ENCODE results near the gene GPC6.

DNA sequence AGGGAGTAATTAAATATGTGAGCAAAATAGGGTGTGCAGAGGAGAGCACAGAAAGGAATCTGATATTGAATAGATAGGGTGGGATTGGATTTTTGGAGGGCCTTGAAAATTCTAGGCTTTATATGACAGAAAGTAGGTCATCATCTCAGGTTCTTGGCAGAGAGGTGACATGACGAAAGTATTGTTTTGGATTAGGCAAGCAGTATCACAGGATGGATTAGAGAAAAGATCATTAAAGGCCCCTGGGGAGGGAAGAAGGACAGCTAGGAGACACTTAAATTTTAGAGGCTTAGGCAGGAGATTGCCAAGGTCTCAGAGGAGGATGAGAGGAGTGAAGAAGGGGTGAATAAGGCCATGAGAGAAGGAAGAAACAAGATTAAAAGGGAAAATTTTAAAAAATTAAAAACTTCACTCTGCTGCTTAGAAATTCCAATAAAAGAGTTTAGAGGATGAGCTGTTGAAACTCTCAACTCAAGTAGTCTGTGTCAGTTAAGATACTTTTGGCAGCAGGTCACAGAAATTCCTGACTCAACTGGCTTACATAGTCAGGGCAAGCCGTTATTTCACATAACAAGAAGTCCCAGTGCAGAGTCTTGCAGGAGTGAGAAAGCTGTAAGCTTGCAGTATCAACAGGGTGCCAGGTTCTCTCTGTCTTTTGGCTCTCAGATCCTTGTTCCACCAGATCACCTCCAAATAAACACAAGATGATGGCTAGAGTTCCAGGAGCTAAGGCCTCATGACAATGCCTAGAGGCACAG is 8.8 kb downstream of the GPC6 start:
- TF ChIP-seq, protein P1, sequence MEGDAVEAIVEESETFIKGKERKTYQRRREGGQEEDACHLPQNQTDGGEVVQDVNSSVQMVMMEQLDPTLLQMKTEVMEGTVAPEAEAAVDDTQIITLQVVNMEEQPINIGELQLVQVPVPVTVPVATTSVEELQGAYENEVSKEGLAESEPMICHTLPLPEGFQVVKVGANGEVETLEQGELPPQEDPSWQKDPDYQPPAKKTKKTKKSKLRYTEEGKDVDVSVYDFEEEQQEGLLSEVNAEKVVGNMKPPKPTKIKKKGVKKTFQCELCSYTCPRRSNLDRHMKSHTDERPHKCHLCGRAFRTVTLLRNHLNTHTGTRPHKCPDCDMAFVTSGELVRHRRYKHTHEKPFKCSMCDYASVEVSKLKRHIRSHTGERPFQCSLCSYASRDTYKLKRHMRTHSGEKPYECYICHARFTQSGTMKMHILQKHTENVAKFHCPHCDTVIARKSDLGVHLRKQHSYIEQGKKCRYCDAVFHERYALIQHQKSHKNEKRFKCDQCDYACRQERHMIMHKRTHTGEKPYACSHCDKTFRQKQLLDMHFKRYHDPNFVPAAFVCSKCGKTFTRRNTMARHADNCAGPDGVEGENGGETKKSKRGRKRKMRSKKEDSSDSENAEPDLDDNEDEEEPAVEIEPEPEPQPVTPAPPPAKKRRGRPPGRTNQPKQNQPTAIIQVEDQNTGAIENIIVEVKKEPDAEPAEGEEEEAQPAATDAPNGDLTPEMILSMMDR (conservative IDR thresholded peaks at IDR 0.05; ENCODE audit: low read length): no peak
- no peak for TF ChIP-seq EZH2phosphoT487 (IDR thresholded peaks at IDR 0.05; ENCODE audit: borderline replicate concordance, low read depth, low read length)

Data from OCI-LY7 (cell line).